Smooth muscle cell of the brain vasculature (primary cell): ENCODE results near the gene COQ2.
A peak's percentile ranks its signal among the peaks of the same experiment; 100 is the strongest.
"Not testable (repeated sequence)": the region's sequence is repeated elsewhere in the genome, so short reads cannot be mapped to it uniquely, and the experiment has no call there.

ENCODE experiments used
- DNase-seq: peaks from one replicate; pipeline ENCODE4 v3.0.0-alpha.2; 2012; ENCODE audit warnings: low read depth, low spot score

Gene COQ2

GRCh38 chr4:83283181-83283580, 1.4 kb downstream of the COQ2 start:
- no peak for DNase-seq

DNA sequence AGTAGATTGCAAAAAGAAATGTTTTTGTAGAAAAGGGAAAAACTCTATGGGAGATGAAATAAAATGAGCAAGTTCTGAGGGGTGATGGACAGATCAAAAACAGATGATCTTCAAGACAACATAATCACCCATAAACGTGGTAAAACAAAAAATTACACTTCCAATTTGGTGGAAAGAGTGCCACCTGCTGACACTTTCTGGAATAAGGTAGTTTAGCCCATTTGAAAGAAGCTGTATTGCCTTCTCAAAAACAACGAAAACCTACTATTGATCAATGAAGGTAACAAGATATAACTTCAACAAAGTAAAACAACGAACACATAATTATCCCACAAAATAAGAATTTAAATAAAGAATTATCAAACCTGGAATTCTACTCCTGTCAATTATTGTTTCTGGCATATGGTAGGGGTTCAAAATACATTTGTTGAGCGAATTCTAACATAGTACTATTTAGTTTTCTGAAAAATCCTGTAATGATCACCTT, 2.5 kb downstream of the COQ2 start:
- DNase-seq: no peak

- no peak for DNase-seq
Measured at GRCh38 chr4:83281307-83281706, 3.3 kb downstream of the COQ2 start.

- DNase-seq: no peak
Measured at GRCh38 chr4:83276299-83277040, 8.1 kb downstream of the COQ2 start.

DNA sequence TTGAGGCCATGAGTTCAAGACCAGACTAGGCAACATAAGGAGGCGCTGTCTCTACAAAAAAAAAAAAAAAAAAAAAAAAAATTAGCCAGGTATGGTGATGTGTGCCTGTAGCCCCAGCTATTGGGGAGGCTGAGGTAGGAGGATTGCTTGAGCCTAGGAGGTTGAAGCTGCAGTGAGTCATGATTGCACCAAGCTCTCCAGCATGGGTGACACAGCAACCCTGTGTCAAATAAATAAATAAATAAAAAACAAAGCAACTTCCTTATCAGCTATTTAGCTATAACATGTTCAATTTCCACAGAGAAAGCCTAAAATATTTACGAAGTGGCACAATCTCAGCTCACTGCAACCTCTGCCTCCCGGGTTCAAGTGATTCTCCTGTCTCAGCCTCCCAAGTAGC, 10.7 kb downstream of the COQ2 start:
- not testable (repeated sequence) for DNase-seq

DNA sequence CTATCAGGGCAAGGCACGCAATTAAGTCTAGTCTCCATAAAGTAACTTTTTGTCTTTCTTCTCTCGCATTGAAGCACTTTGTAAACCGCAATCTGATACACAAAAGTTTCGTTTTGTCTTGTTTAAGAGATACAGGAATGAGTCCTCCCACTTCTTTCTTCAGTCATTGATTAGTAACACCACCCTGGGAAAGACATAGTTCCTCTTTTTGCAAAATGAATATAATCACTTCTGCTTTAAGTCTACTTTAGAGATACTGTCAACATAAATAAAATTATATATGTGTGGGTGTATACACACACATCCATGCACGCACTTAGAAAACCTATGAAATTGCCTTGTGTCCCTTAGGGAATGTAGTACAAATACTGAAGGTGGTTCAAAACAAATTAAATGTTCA, 11.7 kb downstream of the COQ2 start:
- DNase-seq: no peak

DNA sequence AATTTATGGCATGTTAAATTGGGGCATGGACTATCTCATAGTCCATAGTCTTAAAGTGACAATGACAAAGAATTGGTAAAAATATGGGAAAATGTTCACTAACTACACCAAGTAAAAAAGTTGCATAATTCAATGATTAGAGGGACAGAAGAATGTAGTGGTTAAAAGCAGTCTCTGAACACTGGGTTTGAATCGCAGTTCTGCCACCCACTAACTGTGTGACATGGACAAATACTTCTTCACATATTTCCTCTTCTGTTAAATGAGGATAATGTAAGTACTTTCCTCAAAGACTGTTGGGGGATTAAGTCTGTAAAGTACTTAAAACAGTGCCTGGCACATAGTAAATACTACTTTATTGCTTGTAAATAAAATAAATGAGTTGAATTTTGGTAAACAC, 15.3 kb downstream of the COQ2 start:
- no peak for DNase-seq

- no peak for DNase-seq
Measured at GRCh38 chr4:83268491-83268890, 16.1 kb downstream of the COQ2 start.

- DNase-seq: no peak
Measured at GRCh38 chr4:83267830-83268475, 16.6 kb downstream of the COQ2 start.

DNA sequence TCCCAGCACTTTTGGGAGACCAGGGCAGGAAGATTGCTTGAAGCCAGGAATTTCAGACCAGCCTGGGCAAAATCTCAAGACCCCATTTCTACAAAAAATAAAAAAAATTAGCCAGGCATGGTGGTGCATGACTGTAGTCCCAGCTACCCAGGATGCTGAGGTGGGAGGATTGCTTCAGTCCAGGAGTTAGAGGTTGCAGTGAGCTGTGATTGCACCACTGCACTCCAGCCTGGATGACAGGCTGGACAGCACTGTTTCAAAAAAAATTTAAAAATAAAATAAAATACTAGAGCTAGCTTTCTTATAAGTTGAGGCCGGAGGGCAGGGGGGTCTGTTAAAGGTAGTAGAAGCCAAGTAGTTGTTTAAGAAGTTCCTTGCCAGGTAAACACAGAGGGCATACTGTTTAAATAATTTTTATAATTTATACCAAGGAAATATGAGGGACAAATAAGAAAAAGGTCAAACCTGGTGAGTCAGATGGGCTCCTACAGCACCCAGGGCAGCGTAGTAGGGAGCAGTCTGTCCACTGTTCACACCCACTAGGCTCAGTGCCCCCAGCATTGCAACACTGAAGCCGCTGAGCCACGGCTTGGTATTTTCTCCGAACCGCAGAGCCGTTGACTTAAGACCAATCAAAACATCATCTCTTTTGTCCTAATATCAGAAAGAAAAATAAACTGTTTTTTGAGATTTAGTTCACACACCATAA, 17.3 kb downstream of the COQ2 start:
- DNase-seq: no peak

GRCh38 chr4:83266689-83267088, 17.9 kb downstream of the COQ2 start:
- DNase-seq: no peak

GRCh38 chr4:83263106-83263505, 21.5 kb downstream of the COQ2 start:
- DNase-seq: no peak

DNA sequence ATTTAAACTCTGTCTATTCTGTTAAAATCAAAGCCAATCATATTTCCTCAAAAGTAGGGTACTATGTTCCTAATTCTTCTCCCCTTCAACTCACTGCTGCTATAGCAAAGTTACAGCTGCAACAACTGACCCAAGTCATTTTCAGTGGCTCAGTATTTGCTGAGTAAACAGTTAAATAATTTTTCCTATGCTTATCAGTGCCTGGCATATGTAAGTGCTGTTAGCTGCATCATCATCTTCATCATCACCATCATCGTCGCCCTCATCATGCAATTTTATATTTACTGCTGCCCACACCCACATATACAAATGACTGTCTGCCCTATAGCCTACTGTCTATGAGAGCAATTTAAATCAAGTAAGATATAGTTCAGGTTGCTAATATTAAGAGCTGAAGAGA, 21.9 kb downstream of the COQ2 start:
- no peak for DNase-seq

- DNase-seq: no peak
Measured at GRCh38 chr4:83261307-83261706, 23.3 kb downstream of the COQ2 start.

- DNase-seq: no peak
Measured at GRCh38 chr4:83259586-83259985, 25.0 kb downstream of the COQ2 start.

GRCh38 chr4:83258461-83258860, 26.1 kb downstream of the COQ2 start:
- DNase-seq: no peak

DNA sequence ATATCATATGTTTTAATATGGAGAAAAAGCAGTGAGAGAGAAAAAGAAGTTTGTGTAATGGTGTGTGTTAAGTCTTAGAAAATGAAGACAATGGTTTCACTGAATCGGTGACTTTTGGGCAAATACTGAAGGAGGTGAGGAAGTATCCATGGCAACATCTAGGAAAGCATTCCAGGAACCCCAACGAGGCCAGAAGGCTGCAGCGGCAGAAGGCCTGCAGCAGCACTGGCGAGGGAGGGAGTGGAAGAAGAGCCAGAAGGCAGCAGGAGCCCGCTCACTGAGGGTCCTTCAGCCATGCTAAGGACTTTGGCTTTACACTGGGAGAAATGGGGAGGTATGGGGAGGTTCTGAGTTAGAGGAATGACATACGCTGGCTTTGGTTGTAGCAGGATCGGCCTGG, 26.8 kb downstream of the COQ2 start:
- DNase-seq: no peak

DNA sequence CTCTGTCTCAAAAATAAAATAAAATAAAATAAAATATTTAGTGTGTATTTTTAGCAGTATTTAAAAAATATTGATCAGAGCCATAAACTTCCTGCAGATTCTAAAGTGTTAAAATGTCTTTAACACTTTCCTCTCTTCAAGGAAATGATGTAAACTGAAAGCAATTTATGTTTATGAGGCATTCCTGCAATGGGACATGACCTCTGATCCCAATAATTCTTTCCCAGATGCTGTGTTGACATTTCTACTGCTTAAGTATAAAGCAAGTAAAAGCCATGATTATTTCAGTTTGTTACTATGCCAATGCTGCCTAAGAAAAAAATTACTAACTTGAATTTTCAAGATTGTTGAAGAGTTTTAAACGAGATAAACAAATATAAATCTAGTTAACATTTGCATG, 29.0 kb downstream of the COQ2 start:
- DNase-seq: peak; percentile 28

- no peak for DNase-seq
Measured at GRCh38 chr4:83252782-83253405, 31.7 kb downstream of the COQ2 start.

- no peak for DNase-seq
Measured at GRCh38 chr4:83251447-83251830, 33.2 kb downstream of the COQ2 start.

- no peak for DNase-seq
Measured at GRCh38 chr4:83250687-83251446, 33.7 kb downstream of the COQ2 start.

- DNase-seq: no peak
Measured at GRCh38 chr4:83248486-83248885, 36.1 kb downstream of the COQ2 start.
